ENCODE data around the gene ITPRIP.

The ITPRIP gene

DNA sequence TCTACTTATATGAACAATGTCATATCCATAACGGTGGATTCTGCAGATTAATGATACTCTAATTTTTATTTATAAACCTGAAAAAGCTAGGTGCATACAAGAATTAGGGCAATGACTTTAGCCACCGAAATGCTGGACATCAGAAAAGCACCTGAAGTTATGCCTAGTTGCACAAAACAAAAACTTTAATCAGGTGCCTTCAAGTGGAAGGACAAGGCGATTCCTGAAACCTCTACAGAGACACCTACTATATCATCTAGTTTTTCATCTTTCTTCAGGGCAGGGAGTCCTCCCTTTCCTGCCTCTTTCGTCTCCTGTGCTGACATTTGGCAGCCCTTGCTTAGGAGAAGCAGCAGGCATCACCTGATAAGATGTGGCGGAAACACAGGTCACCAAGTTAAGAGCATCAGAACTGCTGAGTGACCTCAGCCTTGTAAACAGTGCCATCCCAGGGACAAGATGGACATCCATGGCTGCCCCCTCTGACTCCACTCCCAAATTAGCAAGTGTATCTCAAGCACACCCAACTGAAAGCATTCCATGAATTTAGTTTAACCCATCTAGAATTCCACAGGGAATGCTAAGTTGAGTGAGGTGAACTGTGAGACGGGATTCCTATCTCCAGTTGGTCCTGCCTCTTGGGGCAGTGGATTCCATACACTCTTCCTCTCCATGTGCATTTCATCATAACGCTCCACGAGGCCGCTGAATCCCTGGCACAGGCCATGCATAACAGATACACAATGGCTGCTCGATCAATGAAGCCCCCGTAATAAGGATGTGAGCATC lies 5.8 kb downstream of the ITPRIP start:
- Mint-ChIP-seq H3K9me3 (no peaks in the 10 kb centered on the region), H3K27ac (peak overlapping the region in 1 of 2 donors; percentile 78), H3K27me3 (no peaks in the 10 kb centered on the region), H3K4me3 (peak overlapping the region; percentile 73 to 96), H3K4me1 (peaks cover 95% of the 10 kb centered on the region)
- DNase-seq (no peak), ATAC-seq (no peak)

DNA sequence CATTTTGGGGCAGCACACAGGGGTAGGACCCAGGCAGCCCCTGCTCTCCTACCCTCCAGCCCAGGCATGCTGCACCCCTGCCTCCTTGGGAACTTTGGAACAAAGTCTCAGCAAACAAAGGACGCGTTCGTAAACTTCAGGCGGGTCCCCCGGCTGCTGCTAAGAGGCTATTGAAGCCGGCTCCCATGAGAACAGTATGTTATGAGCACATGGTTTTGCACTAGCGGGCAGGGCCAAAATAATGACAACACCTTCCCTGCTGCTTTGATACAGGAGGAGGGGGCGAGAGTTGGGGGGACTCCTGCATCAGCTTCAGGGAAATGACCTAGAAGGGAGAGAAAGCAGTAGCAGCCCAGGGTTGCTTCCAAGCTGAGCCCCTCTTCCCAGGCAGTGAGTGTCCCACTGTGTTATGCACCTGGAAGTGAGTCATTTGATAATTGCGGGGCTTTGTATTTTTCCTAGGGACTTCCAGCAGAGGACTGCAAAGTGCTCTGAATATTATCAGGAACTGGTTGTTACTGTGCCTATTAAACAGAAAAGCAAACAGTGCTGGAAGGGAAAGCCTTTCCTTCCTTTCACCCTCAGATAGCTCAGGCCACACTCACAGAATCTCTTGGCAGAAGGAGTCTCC lies 6.9 kb downstream of the ITPRIP start:
- H3K4me1 Mint-ChIP-seq = peaks cover 100% of the 10 kb centered on the region
- DNase-seq (no peak), ATAC-seq (no peak)
- H3K27ac Mint-ChIP-seq = no peak overlapping the region
- H3K27me3 Mint-ChIP-seq = no peaks in the 10 kb centered on the region
- H3K4me3 Mint-ChIP-seq = peak overlapping the region in 1 of 2 donors; percentile 1
- no peaks in the 10 kb centered on the region for H3K9me3 Mint-ChIP-seq

DNA sequence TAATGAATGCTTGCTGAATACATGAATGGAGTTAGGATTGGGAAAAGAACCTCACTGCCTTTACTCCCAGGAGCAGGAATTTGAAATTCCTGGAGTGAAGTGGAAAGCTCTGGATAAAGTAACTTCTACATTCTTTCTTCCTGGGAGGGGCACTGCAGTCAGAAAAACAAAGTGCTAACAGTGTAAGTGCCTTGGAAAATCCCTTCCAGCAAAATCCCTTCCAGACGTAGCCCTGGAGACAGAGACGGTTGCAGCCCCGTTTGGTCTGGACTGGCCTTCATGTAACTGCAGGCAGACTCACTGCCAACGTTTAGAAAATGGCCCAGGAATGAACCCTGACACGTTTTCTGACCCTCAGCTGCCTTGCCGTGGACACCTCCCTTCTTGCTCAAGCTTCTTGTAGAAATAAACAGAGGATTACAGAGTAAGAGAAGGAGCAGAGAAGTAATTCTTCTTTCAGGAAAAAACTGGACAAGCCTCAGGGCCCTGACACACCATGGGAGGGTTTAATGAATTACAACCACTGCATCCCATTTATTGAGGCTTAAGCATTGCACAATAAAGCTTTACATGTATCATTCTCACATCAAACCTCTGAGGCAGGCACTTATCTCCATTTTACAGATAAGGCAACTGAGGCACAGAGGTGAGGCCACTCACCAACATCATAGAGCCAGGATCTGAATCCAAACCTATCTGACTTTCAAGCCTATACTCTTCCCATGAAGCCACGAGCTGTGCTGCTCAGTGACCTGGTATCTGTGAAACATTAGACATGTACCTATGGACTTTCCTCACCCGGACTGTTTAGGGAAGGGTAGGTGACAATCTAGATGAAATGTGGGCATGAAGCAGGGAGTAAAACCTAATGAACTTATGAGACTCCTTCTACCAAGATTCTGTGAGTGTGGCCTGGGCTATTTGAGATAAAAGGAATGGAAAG lies 7.8 kb downstream of the ITPRIP start:
- DNase-seq (no peak), ATAC-seq (no peak)
- peak overlapping the region in 1 of 2 donors; percentile 23 for H3K27ac Mint-ChIP-seq
- no peaks in the 10 kb centered on the region for H3K27me3 Mint-ChIP-seq
- no peaks in the 10 kb centered on the region for H3K9me3 Mint-ChIP-seq
- peak overlapping the region in 1 of 2 donors; percentile 84 for H3K4me3 Mint-ChIP-seq
- peaks cover 100% of the 10 kb centered on the region for H3K4me1 Mint-ChIP-seq

DNA sequence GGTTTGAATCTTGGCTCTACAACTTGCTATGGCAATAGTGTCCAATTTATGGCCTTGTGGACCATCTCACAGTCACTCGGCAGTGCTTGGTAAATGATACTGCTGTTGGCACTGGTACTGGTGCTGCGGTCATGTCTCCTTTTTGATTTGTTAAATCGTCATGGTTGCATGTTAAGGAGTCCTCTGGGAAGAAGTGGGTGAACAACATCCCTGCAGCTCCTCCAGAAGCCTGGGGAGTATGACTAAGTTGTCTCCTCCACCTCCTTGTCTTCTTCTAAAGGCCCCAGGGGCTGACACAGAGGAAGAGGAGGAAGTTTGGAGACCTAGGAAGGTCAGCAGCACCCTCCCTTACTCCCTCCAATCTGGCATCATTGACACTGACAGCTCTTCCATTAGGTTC lies 8.5 kb downstream of the ITPRIP start:
- Mint-ChIP-seq H3K9me3 (no peaks in the 10 kb centered on the region), H3K27ac (peak overlapping the region; percentile 23 to 97), H3K27me3 (no peaks in the 10 kb centered on the region), H3K4me1 (peaks cover 100% of the 10 kb centered on the region), H3K4me3 (peak overlapping the region; percentile 84 to 90)
- DNase-seq (no peak), ATAC-seq (peak; percentile 5)

DNA sequence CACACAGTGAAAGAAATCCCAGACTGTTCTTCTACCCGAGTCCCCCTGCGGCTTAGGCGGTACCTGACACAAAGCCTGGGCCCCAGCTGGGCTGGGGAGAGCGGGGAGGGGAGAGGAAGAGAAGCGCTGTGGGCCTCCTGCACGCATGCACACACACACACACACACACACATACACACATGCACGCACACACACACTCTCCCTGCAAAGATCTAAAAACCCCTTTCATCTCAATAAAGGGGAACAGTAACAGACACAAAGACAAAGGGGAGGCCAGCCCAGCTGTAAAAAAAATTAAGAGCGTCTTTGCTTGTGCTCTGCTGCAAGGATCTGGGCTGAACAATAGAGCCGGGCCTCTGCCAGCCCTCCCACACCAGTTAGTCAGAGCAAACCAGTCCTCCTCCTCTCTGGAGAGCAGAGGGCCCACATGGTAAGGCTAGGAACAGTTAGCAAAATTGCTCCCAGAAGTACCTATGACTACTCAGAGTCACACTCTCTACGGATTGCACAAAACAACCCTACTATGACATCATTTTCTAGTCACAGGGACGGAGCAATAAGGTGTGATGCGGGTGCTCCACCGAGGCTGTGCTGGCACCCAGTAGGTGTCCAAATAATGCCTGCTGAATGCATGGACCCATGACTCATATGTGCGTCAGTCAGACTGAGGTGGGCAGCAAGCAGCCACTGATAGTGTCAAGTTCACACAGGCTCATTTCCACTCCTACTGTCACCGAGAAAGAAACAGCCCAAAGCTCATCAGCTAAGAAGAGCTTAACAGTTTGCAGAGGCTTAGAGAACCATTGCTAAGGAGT lies 9.2 kb downstream of the ITPRIP start:
- DNase-seq (peak; percentile 70 to 91), ATAC-seq (peak; percentile 88)
- Mint-ChIP-seq H3K9me3 (no peaks in the 10 kb centered on the region), H3K4me1 (peaks cover 100% of the 10 kb centered on the region), H3K4me3 (peak overlapping the region; percentile 84 to 90), H3K27me3 (no peaks in the 10 kb centered on the region), H3K27ac (peak overlapping the region; percentile 96 to 97)

DNA sequence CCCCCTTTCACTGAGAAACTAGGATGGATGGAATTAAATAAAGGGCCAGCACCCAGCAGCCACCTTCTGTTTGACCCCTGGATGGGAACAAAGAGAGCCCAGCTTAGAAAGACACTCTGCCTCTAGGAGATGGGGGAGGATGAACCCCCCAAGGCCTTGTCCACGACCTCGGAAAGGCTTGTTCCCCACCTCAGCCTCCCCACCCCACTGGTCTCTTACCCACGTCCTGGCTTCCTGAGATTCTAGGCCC lies 9.7 kb downstream of the ITPRIP start:
- H3K4me1 Mint-ChIP-seq = peaks cover 100% of the 10 kb centered on the region
- no peak for DNase-seq
- ATAC-seq = no peak
- no peaks in the 10 kb centered on the region for H3K27me3 Mint-ChIP-seq
- H3K27ac Mint-ChIP-seq = peak overlapping the region; percentile 96 to 97
- H3K9me3 Mint-ChIP-seq = no peaks in the 10 kb centered on the region
- H3K4me3 Mint-ChIP-seq = peak overlapping the region; percentile 84 to 90

DNA sequence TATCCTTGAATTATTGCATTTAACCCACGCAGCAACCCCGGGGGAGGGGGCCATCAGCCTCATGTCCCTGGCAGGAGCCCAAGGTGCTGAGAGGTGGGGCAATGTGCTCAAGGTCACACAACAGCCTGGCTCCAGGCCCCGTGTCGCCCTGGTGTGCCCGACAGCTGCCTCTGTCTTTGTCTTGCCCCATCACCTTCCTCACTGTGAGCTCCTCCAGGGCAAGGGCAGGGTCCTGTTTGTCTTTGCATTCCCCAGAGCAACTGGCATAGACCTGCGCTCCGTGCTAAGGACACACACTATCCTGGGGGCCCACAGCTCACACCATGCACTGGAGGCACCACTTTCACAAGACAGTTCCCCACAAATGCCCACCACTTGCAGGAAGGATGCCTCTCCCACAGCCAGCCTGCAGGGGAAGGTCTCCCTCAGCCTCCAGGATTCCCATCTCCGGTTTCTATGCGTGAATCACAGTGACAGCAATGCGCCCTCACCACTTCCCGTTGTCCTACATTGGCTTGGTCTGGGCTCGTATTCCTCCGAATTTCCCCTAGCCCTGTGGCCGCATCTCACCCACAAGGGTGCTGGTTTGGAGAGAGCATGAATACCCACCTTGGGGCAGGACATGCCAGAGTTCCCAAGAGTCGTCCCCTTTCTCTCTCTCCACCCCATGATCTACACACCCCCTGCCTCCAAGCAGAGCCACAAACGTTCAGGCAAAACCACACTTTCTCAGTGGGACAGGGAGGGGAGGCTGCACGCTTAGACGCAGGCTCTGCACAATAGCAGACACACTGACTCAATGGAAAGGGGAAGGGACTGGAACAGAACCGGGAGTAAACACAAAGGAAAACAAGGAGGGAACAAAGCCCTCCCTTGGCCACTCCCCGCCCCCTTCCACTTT lies 10.3 kb downstream of the ITPRIP start:
- DNase-seq (no peak), ATAC-seq (no peak)
- peak overlapping the region; percentile 84 to 90 for H3K4me3 Mint-ChIP-seq

DNA sequence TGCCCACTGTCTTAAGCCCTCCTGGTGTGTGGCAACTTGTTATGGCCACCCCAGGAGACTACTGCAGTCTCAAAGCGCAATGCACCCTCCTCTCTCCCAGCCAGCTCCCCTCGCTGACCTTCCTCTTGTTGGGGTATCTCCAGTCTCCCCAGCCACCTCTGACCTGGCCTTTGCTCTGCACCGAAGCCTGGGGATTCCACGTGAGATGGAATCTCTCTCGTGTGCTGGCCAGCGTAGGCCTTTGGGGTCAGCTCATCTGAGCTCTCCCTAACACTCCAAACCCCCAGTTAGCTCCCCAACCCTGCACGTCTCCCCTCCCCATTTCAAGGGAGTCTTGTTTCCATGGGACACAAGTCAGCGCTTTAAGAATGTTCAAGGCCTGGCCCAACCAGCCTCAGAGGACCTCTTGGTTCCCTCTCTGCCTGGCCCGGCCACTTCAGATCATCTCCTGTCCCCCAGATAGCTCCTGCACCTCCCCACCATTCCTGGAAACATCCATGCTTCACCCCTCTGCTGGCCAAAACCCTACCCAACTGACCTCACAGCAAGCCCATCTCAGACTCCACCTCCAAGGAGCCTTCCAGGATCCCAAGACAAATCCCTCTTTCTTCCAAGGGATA lies 11.2 kb downstream of the ITPRIP start:
- Mint-ChIP-seq H3K4me3 (peak overlapping the region; percentile 84 to 90), H3K4me1 (peaks cover 100% of the 10 kb centered on the region), H3K9me3 (no peaks in the 10 kb centered on the region), H3K27me3 (no peaks in the 10 kb centered on the region), H3K27ac (peak overlapping the region; percentile 81 to 82)
- ATAC-seq (no peak), DNase-seq (no peak)

More for the DNA sequence above, 10.3 kb downstream of the ITPRIP start:
- H3K27ac Mint-ChIP-seq = peak overlapping the region; percentile 96 to 97
- no peaks in the 10 kb centered on the region for H3K27me3 Mint-ChIP-seq
- H3K9me3 Mint-ChIP-seq = no peaks in the 10 kb centered on the region
- H3K4me1 Mint-ChIP-seq = peaks cover 100% of the 10 kb centered on the region

DNA sequence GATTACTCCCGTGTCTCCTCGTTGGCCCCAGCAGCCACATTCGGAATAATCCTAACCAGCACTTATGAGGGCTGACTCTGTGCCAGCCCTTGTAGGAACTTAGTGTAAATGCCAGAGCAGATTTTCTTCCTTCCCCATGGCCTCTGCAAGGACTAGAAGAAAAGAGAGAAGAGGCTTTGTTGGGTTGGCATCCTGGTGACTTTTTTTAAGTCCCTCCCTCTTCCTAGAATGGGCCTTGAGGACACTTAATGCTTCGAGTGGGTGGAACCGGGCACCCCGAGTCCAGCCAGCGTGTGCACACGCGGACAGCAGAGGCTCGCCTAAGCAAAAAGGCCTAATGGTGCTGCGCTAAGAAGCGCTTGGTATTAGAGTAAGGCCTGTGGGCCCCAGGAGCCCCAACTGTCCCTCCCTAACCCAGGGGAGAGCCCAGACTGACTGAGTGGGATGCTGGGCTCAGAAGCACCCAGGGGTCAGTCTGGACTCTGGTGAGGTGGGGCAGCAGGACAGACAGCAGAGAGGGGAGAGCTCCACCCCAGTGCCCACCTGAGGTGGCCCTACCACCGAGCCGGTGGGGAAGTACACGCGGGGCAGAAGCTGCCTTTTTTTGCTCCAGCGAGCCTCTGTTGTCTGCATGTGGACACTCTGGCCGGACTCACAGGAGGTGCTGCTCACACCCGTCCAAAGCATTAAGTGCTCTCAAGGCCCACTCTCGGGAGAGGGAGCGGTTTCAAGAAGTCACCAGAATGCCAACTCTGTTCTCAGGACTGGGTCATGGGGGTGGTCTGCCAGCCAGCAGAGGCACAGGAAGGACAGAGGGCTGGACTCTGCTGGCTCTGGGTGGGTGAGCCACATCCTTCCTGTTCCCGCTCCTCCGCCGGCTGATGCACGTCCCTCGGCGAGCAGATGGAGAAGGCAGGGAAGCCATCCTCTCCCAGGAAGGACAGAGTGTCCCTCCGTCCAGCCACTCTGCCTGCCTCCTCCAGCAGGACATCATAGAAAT lies 12.5 kb downstream of the ITPRIP start:
- peak overlapping the region; percentile 84 to 90 for H3K4me3 Mint-ChIP-seq
- peak overlapping the region; percentile 92 for H3K27ac Mint-ChIP-seq
- peaks cover 100% of the 10 kb centered on the region for H3K4me1 Mint-ChIP-seq
- no peak for ATAC-seq
- H3K27me3 Mint-ChIP-seq = no peaks in the 10 kb centered on the region
- H3K9me3 Mint-ChIP-seq = no peaks in the 10 kb centered on the region
- DNase-seq = no peak

DNA sequence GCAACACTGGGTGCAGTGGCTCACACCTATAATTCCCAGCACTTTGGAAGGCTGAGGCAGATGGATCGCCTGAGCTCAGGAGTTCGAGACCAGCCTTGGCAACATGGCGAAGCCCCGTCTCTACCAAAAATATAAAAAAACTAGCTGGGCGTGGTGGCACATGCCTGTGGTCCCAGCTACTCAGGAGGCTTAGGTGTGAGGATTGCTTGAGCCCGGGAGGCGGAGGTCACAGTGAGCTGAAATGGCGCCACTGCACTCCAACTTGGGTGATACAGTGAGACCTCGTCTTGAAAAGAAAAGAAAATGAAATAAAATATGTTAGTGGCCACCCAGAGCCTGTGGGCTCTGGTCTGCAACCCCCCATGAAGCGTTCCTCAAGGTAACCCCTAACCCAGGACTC lies 13.3 kb downstream of the ITPRIP start:
- H3K4me1 Mint-ChIP-seq = peaks cover 100% of the 10 kb centered on the region
- peak overlapping the region; percentile 80 to 84 for H3K4me3 Mint-ChIP-seq
- ATAC-seq = no peak
- H3K27ac Mint-ChIP-seq = peak overlapping the region; percentile 87 to 92
- no peaks in the 10 kb centered on the region for H3K9me3 Mint-ChIP-seq
- DNase-seq = no peak
- H3K27me3 Mint-ChIP-seq = no peaks in the 10 kb centered on the region

DNA sequence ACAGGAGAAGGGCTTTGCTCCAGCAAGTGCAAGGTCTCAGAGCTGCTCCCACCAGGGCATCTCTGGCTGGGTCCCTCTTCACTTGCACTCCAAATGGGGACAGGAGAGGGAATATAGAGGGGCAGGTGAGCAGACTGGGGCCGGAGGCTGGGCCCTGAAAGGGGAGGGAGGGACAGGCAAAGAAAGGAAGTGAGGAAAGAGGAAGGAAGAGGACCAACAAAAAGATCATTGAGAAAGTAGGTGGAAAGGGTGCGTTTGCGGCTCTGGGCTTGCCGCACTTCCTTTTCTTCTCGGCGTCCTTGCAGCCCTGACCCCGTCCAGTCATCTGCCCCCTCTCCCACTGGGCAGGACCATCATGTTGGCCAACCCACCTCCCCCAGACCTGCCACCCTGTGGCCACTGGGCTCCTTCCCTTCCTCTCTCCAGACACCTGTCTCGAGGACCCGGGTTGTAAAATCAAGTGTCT lies 14.0 kb downstream of the ITPRIP start:
- H3K4me3 Mint-ChIP-seq = peak overlapping the region; percentile 80 to 84
- no peaks in the 10 kb centered on the region for H3K9me3 Mint-ChIP-seq
- peaks cover 100% of the 10 kb centered on the region for H3K4me1 Mint-ChIP-seq
- DNase-seq = no peak
- H3K27me3 Mint-ChIP-seq = no peaks in the 10 kb centered on the region
- no peak for ATAC-seq
- H3K27ac Mint-ChIP-seq = peak overlapping the region; percentile 87 to 92

DNA sequence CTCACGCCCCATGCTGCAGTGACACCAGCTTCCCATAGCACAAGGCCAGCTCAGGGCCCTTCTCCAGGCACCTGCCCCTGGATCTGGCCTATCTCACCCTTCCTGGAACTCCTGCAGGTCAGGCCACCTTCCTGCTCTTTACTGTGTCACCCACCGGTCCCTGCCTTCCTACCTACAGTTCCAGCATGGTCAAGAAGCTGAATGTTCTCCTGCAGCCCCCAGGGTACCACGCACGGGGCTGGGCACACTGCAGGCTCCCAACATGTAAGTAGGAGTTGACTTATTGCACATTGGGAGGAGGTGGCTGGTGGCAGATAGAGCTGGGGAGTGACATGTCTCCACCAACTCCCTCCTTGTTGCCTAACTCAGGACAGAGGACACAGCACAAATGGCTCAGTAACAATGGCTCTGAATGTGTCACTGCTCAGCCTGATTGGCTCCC lies 14.5 kb downstream of the ITPRIP start:
- Mint-ChIP-seq H3K9me3 (no peaks in the 10 kb centered on the region), H3K27me3 (no peaks in the 10 kb centered on the region), H3K27ac (peak overlapping the region; percentile 48 to 92), H3K4me3 (peak overlapping the region; percentile 80 to 84), H3K4me1 (peaks cover 100% of the 10 kb centered on the region)
- DNase-seq (no peak), ATAC-seq (no peak)

DNA sequence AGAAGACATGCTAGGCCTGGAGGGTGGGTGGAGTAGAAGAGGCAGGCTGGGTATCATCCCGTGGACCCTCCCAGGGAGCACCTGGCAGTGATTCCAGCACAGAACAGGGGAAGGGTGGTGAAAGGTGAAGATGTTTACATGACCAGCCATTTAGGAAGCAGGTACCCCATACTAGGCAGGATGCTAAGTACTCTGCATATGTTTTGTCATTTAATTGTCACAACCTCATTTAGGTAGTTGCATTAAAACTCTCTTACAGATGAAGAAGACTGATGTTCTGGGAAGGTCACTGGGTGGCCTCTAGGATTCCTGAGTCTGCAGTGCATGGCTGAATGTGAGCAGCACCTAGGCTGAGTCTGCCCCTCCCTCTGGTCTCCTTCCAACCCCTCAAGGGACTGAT lies 15.2 kb downstream of the ITPRIP start:
- peak overlapping the region; percentile 63 to 84 for H3K4me3 Mint-ChIP-seq
- DNase-seq (no peak), ATAC-seq (no peak)
- H3K27ac Mint-ChIP-seq = peak overlapping the region; percentile 81 to 99
- no peaks in the 10 kb centered on the region for H3K27me3 Mint-ChIP-seq
- H3K9me3 Mint-ChIP-seq = no peaks in the 10 kb centered on the region
- H3K4me1 Mint-ChIP-seq = peaks cover 100% of the 10 kb centered on the region

Measured in stimulated activated naive CD8-positive, alpha-beta T cell treated with anti-CD3 and anti-CD28 coated beads, Interleukin-15, amount 100 ng/mL, for 72 hours (primary cell).